ENCODE measurements around the gene TXNDC11. TPM values are rescaled to one million over a fixed set of nuclear protein-coding genes. Genes with fewer than 3 reads are reported as not detected.

The TXNDC11 gene
- total RNA-seq, 1 experiment from 2014 or later: 24.3 TPM

DNA sequence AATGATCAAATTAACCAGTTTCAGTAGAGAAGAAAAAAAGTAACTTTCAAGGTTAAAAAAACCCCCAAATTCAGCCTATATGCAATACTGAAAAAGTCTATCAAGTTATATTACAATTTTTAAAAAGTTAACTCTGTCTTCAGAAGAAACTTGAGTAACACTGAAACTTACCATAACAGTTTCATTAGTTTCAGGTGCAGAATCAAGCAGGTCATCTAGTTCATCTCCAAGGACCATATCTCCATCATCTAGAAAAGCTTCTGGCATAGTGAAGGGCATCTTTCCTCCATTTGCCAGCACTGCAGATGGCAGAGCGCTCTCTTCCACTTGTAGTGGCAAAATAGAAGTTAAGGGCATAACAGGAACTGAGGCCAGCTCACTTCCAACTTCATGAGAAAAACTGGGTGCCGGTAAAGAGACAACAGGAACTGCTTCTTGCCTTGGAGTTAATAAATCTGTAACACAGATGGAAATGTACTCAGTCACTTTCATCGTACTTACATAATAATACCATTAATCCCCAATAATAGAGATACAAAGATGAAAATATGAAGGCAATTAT lies 31.5 kb upstream of the TXNDC11 start:
- intact Hi-C loops (cut with micrococcal nuclease; ENCODE audit: unreplicated experiment): no loop called here
- DNase-seq: no peak

DNA sequence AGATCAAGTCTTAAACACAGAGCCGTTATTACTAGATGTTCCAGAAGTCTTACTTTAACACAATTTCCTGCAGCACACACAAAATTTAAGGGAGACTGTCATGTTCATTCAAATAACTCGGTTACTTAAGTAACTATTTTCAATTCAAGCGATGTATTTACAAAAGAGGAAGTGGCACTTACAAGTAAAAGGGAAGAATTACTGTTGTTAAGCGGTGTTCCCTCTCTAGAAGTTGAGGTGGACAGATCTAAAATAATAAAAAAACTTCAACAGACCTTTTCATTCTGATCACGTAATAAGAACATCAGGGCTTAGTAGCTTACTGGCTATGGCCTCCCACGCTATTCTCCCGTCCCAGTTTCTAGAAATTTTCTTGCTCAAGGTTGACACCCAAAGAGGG lies 26.2 kb upstream of the TXNDC11 start:
- H3K9me3 ChIP-seq: no peaks in the 10 kb centered on the region
- H3K4me3 Mint-ChIP-seq (ENCODE audit: unreplicated experiment): no peak overlapping the region
- BruUV-seq (replicated peaks): no TSS peak
- TF ChIP-seq, protein P1, sequence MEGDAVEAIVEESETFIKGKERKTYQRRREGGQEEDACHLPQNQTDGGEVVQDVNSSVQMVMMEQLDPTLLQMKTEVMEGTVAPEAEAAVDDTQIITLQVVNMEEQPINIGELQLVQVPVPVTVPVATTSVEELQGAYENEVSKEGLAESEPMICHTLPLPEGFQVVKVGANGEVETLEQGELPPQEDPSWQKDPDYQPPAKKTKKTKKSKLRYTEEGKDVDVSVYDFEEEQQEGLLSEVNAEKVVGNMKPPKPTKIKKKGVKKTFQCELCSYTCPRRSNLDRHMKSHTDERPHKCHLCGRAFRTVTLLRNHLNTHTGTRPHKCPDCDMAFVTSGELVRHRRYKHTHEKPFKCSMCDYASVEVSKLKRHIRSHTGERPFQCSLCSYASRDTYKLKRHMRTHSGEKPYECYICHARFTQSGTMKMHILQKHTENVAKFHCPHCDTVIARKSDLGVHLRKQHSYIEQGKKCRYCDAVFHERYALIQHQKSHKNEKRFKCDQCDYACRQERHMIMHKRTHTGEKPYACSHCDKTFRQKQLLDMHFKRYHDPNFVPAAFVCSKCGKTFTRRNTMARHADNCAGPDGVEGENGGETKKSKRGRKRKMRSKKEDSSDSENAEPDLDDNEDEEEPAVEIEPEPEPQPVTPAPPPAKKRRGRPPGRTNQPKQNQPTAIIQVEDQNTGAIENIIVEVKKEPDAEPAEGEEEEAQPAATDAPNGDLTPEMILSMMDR (IDR thresholded peaks at IDR 0.05; ENCODE audit: insufficient read depth in 1 of 2, low read depth in 1 of 2, low read length in 1 of 2, severe bottlenecking in 1 of 2, unreplicated experiment in 1 of 2): no peak
- H3K36me3 ChIP-seq (ENCODE audit: control insufficient read depth, insufficient read depth, low read length): peaks cover 1% of the 10 kb centered on the region
- intact Hi-C loops (cut with micrococcal nuclease; ENCODE audit: unreplicated experiment): no loop called here
- ChIA-PET CTCF (no interaction called here), POLR2A (no interaction called here)
- no peaks in the 10 kb centered on the region for H3K9me3 Mint-ChIP-seq (ENCODE audit: unreplicated experiment)
- H3K4me1 Mint-ChIP-seq (ENCODE audit: low read depth, unreplicated experiment): no peaks in the 10 kb centered on the region
- H3K27ac Mint-ChIP-seq (ENCODE audit: unreplicated experiment): no peak overlapping the region
- no peaks in the 10 kb centered on the region for H3K4me1 ChIP-seq
- no peaks in the 10 kb centered on the region for H3K27me3 Mint-ChIP-seq (ENCODE audit: insufficient read depth, unreplicated experiment)
- no peaks in the 10 kb centered on the region for H3K27me3 ChIP-seq (replicated peaks; ENCODE audit: control insufficient read depth, insufficient read depth, low read length)
- H3K4me3 ChIP-seq (ENCODE audit: low read depth, low read length): no peak overlapping the region
- peaks cover 52% of the 10 kb centered on the region for H3K36me3 Mint-ChIP-seq (ENCODE audit: insufficient read depth, unreplicated experiment)
- DNase-seq: no peak

More for the DNA sequence above, 31.5 kb upstream of the TXNDC11 start:
- ChIA-PET POLR2A (no interaction called here), CTCF (no interaction called here)
- no peaks in the 10 kb centered on the region for H3K4me1 Mint-ChIP-seq (ENCODE audit: low read depth, unreplicated experiment)
- no peaks in the 10 kb centered on the region for H3K27me3 ChIP-seq (replicated peaks; ENCODE audit: control insufficient read depth, insufficient read depth, low read length)
- TF ChIP-seq, protein P1 (IDR thresholded peaks at IDR 0.05; ENCODE audit: insufficient read depth in 1 of 2, low read depth in 1 of 2, low read length in 1 of 2, severe bottlenecking in 1 of 2, unreplicated experiment in 1 of 2): no peak
- H3K27ac Mint-ChIP-seq (ENCODE audit: unreplicated experiment): no peak overlapping the region
- no peak overlapping the region for H3K4me3 ChIP-seq (ENCODE audit: low read depth, low read length)
- H3K36me3 Mint-ChIP-seq (ENCODE audit: insufficient read depth, unreplicated experiment): peaks cover 37% of the 10 kb centered on the region
- no TSS peak for BruUV-seq (replicated peaks)
- no peaks in the 10 kb centered on the region for H3K4me1 ChIP-seq
- no peaks in the 10 kb centered on the region for H3K27me3 Mint-ChIP-seq (ENCODE audit: insufficient read depth, unreplicated experiment)
- H3K9me3 ChIP-seq: no peaks in the 10 kb centered on the region
- peaks cover 2% of the 10 kb centered on the region for H3K36me3 ChIP-seq (ENCODE audit: control insufficient read depth, insufficient read depth, low read length)
- H3K9me3 Mint-ChIP-seq (ENCODE audit: unreplicated experiment): no peaks in the 10 kb centered on the region
- H3K4me3 Mint-ChIP-seq (ENCODE audit: unreplicated experiment): no peak overlapping the region

DNA sequence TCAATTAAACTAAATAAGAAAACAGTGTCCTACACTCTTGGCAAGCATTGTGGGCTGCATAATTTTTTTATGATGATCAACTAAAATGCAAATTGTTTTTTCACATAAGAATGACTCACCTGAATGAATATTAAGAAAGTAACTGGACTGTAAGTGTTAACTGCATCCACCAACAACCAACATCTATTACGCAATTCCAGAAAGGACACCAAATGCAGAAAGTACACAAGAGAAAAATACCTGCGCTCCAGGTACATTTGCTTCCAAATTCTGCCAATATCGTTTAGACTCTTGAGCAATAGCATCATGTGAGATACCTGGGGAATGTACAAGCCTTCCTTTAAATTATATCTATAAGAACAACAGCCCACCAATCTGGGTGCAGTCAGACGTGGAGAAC lies 19.8 kb upstream of the TXNDC11 start:
- DNase-seq: no peak
- no peaks in the 10 kb centered on the region for H3K27me3 ChIP-seq (replicated peaks; ENCODE audit: control insufficient read depth, insufficient read depth, low read length)
- H3K9me3 ChIP-seq: no peaks in the 10 kb centered on the region
- POLR2A ChIA-PET: no interaction called here
- peaks cover 8% of the 10 kb centered on the region for H3K4me1 ChIP-seq
- H3K27me3 Mint-ChIP-seq (ENCODE audit: insufficient read depth, unreplicated experiment): no peaks in the 10 kb centered on the region
- H3K4me1 Mint-ChIP-seq (ENCODE audit: low read depth, unreplicated experiment): no peaks in the 10 kb centered on the region
- no peak overlapping the region for H3K27ac Mint-ChIP-seq (ENCODE audit: unreplicated experiment)
- BruUV-seq (replicated peaks): no TSS peak
- peaks cover 2% of the 10 kb centered on the region; the same call in 1 of the 2 replicates for H3K36me3 ChIP-seq (ENCODE audit: control insufficient read depth, insufficient read depth, low read length)
- H3K4me3 ChIP-seq (ENCODE audit: low read depth, low read length): no peak overlapping the region
- CTCF ChIA-PET: no interaction called here
- no peaks in the 10 kb centered on the region for H3K9me3 Mint-ChIP-seq (ENCODE audit: unreplicated experiment)
- intact Hi-C loops (cut with micrococcal nuclease; ENCODE audit: unreplicated experiment): no loop called here
- no peak overlapping the region for H3K4me3 Mint-ChIP-seq (ENCODE audit: unreplicated experiment)
- peaks cover 72% of the 10 kb centered on the region for H3K36me3 Mint-ChIP-seq (ENCODE audit: insufficient read depth, unreplicated experiment)
- TF ChIP-seq, protein P1 (IDR thresholded peaks at IDR 0.05; ENCODE audit: insufficient read depth in 1 of 2, low read depth in 1 of 2, low read length in 1 of 2, severe bottlenecking in 1 of 2, unreplicated experiment in 1 of 2): no peak
